NCI-H2196 treated with DMSO at 0.1 percent for 48 hours (cell line): ENCODE data around the gene NUP153.
"Not testable (repeated sequence)": the region's sequence is repeated elsewhere in the genome, so short reads cannot be mapped to it uniquely, and the experiment has no call there.

Experiments used
- DNase-seq: peaks from one replicate; lab custom pipeline; 2025; ENCODE audit not compliant: unreplicated experiment; lab: John Stamatoyannopoulos, UW

Gene NUP153

DNA sequence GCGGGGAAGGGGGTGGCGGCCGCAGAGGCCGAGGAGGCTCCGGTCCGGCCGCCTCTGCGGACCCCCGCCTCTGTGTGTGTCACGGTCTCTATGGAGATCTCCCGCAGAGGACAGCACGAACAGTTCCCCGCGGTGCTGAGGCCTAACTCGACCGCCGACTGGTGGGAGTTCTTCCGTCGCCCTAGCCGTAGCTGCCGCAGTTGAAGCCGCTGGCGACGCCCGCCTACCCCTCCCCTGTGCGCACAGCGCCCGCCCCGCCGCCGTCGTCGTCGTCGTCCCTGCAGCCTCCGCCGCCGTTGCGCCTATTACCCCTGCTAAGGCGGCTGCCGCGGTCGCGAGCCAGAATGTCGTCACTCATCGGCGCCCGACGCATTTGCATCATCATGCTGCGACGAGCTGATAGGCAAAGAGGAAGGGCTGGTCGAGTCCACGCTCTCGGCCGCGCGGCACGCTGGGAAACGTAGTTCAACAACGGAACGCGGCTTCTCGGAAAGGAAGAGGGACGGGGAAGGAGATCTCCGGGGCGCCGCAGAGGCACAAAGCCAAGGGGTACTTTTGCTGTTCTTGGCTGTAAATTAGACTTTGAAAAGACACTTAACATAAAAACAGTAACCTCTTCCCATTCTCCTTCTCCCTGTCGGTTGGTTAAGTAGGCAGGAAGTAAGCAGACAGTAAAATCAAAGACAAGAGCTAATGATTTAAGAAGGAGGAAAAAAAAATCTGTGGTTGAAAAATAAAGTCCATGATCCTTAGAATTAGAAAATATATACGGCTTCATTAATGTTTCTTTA lies at the start of gene NUP153:
Gene NUP153, minus strand, starts transcription at position 346 of the 791 bp plus-strand sequence. CDS start 538 bp downstream, outside the sequence.
- DNase-seq, result peak; percentile 89

DNA sequence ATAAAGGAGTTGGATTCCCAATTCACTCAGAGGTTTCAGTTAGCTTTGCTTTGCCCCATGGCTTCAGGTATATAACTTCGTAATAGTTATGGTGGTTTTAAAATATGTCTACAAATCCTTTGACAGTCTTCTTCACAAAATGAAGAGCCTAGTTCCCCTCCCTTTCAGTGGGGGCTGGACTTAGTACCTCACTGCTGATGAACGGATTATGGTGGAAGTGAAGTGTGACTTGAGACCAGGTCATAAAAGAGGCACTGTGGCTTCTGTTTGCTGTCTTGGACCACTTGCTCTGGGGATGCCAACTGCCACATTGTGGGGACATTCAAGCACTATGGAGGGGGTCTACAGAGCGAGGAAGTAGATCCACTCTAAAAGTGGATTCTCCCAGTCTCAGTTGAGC lies 47.5 kb upstream of the NUP153 start:
- DNase-seq, result no peak

DNA sequence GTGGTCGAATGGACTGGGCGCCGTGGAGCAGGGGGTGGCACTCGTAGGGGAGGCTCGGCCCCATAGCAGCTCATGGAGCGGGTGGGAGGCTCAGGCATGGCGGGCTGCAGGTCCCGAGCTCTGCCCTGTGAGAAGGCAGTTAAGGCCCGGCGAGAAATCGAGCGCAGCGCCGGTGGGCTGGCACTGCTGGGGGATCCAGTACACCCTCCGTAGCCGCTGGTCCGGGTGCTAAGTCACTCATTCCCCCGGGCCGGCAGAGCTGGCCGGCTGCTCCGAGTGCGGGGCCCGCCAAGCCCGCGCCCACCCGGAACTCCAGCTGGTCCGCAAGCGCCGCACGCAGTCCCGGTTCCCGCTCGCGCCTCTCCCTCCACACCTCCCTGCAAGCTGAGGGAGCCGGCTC lies 38.6 kb upstream of the NUP153 start:
- DNase-seq, result not testable (repeated sequence)

DNA sequence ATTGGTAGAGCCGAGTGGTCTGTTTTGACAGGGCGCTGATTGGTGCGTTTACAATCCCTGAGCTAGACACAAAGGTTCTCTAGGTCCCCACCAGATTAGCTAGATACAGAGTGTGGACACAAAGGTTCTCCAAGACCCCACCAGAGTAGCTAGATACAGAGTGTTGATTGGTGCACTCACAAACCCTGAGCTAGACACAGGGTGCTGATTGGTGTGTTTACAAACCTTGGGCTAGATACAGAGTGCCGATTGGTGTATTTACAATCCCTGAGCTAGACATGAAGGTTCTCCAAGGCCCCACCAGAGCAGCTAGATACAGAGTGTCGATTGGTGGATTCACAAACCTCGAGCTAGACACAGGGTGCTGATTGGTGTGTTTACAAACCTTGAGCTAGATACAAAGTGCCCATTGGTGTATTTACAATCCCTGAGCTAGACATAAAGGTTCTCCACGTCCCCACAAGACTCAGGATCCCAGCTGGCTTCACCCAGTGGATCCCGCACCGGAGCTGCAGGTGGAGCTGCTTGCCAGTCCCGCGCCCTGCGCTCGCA lies 38.1 kb upstream of the NUP153 start:
- DNase-seq, result not testable (repeated sequence)

DNA sequence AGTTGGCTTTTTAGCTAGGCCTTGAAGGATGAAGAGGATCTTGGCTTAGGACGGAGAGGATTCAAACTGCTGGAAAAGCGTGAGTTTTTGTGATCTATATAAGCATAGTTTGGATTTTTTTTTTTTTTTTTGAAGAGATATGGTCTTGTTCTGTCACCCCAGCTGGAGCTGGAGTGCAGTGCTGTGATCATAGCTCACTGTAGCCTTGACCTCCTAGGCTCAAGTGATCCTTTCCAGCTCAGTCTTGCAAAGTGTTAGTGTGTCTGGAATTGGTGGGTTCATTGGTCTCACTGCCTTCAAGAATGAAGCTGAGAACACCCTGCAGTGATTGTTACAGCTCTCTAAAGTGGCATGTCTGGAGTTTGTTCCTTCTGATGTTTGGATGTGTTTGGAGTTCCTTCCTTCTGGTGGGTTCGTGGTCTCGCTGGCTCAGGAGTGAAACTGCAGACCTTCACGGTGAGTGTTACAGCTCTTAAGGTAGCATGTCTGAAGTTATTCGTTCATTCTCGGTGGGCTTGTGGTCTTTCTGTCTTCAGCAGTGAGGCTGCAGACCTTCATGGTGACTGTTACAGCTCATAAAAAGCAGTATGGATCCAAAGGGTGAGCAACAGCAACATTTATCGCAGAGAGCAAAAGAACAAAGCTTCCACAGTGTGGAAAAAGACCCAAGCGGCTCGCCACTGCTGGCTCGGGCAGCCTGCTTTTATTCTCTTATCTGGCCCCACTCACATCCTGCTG lies 37.5 kb upstream of the NUP153 start:
- no peak for DNase-seq

DNA sequence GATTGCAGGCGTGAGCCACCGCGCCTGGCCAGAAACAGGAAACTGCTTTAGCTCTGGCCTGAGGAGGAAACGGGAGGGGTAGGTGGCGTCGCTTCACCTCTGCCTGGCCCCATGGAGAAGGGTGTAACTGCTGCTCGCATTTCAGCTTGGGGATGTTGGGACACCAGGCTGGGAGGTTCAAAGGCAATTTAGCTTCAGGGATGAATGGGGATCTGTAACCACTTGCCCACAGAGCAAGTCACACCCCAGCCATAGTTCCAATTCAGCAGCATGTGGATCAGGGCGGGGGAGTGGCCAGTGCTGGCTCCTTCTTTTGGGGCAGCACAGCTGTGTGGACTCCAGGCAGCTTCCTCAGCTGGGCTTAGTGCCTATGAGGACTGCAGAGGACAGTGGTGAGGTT lies 34.8 kb upstream of the NUP153 start:
- no peak for DNase-seq

DNA sequence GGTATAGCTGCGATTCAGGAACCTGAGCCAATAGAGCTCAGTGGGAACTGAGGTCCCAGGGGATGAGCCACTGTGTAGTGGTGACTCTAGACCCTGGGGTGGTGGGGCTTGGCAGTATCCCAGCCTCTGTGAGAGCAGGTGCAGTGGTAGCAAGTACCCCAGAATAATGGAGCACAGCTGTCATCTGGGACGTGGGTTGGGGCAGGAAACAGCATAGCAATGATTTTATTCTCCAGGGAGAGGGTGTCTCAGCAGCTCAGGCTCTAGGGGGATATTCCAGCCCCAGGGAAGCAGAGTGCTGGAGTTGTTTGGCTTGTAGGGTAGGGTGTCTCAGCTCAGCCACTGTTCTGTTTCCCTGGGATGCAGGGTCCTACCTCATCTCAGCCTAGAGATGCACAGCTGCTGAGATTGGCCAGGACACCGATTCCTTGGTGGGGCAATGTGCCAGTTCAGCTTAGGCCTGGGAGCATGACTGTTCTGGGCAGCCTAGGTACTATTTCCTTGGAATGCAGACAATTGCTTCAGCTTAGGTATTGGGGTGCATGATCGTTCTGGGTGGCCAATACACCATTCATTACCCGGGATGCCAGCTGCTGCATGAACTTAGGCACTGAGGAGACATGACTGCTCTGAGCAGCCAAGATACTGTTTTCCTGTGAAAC lies 34.0 kb upstream of the NUP153 start:
- no peak for DNase-seq

DNA sequence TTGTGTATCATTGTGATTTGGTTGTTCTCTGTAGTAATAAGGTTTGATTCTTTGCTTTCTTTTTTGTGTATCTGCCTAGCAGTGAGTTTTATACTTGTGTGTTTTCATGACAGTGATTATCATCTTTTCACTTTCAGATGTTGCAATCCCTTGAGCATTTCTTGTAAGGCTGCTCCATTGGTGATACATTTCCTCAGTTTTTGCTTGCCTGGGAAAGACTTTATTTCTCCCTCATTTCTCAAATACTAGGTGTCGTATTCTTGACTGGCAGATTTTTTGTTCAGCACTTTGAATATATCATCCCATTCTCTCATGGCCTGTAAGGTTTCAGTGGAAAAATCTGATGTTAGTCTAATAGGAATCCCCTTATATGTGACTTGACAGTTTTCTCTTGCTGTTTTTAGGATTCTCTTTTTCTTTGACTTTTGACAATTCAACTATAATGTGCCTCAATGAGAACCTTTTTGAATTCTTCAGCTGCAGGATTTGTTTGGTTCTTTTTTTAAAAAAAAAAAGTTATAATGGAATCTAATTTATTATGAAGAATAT lies 31.1 kb upstream of the NUP153 start:
- DNase-seq, result no peak

DNA sequence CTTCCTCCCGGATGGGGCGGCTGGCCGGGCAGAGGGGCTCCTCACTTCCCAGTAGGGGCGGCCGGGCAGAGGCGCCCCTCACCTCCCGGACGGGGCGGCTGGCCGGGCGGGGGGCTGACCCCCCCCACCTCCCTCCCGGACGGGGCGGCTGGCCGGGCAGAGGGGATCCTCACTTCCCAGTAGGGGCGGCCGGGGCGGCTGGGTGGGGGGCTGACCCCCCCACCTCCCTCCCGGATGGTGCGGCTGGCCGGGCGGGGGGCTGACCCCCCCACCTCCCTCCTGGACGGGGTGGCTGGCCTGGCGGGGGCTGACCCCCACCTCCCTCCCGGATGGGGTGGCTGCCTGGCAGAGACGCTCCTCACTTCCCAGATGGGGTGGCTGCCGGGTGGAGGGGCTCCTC lies 28.6 kb upstream of the NUP153 start:
- not testable (repeated sequence) for DNase-seq

DNA sequence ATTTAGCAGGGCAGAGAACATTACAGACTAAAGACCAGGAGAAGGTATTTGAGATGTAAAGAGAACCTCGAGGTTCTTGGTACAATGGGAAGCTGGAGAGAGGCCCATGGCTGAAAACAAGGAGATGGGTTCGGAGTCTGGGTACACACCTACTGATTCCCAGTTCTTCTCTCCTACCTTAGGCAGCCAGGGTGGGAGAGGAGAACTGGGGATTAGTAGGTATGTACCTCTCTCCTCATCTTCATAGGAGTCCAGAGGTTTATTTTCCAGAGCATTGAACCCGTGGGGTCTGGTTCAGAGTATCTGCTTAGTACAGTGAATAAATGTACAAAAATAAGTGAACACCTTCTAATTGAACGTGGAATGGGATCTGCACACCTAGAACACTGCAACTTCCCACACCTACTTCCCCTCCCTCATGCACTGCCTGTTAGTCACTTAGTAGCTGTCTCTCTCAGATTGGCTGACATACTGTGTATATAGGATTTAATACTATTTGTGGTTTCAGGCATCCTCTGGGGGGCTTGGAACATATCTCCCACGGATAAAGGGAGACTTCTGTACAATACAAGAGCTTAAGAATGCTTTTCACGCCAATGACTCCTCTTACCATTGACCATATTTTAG lies 23.5 kb upstream of the NUP153 start:
- no peak for DNase-seq

DNA sequence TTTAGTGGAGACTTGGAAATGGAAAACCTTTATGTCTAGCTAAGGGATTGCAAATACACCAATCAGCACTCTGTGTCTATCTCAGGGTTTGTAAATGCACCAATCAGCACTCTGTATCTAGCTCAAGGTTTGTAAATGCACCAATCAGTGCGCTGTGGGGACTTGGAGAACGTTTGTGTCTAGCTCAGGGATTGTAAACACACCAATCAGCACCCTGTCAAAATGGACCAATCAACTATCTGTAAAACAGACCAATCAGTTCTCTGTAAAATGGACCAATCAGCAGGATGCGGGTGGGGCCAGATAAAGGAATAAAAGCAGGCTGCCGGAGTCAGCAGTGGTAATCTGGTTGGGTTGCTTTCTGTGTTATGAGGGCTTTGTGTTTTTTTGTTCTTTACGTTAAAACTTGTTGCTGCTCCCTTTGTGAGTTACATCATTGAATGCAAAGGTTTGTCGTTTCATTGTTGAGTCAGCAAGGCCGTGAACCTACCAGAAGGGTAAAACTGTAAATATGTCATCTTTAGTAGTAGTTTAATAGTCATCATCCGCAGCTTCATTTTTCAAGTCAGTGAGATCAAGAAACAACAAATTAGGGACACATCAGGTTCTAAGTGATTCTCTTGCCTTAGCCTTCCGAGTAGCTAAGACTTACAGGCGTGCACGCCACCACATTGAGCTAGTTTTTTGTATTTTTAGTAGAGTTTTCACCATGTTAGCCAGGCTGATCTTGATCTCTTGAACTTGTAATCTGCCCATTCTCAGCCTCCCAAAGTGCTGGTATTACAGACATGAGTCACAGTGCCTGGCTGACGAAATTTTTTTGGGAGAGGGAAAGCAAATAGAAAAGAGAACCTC lies 22.7 kb upstream of the NUP153 start:
- no peak for DNase-seq

DNA sequence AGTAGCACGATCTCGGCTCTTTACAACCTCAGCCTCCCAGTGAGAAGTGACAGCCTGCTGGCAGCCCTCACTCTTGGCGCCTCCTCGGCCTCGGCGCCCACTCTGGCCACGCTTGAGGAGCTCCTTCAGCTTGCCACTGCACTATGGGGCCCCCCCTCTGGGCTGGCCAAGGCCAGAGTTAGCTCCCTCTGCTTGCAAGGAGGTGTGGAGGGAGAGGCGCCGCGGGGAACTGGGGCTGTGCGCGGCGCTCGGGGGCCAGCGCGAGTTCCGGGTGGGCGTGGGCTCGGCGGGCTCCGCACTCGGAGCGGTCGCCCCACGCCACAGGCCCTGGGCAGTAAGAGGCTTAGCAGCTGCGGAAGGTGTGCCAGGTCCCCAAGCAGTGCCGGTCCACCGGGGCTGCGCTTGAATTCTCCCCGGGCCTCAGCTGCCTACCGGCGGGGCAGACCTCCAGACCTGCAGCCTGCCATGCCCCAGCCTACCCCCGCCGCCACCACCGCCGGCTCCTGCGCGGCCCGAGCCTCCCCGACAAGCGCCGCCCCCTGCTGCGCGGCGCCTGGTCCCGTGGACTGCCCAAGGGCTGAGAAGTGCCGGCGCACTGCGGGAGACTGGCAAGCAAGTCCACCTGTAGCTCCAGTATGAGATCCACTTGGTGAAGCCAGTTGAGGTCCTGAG lies 22.0 kb upstream of the NUP153 start:
- no peak for DNase-seq

DNA sequence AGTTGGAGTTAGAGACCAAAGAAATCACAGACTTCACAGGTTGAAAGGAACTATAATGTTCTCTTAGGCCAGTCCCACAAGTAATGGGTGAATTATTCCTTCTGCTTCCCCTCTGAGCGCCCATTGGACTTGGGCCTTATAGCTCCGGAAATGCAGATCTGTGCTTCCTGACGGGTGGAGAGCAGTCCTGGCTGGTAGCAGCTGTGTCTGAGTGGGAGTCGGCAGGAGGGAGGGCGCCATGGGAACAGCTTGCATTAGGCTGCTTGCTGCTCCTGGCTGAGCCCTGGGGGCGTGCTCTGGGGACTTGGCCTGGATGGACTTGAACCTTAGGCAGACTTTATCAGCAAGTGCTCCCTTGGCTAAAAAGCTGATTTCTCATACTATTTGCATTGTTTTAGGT lies 18.4 kb upstream of the NUP153 start:
- DNase-seq, result no peak

DNA sequence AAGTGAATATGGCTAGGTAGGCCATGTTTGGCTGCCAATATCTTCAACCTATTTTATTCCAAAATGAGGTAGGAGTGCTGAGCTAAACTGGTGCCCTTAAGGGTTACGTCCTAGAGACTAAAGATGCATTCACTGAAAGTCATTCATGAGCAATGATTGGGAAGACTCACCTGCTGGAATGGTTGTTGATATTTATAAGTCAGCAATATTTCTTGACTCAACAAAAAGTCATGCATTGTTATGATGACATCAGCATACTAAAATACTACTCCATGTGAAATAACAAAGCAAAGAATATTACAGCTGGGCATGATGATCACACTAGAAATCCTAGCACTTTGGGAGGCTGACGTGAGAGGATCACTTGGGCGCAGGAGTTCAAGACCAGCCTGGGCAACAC lies 17.6 kb upstream of the NUP153 start:
- DNase-seq, result no peak

DNA sequence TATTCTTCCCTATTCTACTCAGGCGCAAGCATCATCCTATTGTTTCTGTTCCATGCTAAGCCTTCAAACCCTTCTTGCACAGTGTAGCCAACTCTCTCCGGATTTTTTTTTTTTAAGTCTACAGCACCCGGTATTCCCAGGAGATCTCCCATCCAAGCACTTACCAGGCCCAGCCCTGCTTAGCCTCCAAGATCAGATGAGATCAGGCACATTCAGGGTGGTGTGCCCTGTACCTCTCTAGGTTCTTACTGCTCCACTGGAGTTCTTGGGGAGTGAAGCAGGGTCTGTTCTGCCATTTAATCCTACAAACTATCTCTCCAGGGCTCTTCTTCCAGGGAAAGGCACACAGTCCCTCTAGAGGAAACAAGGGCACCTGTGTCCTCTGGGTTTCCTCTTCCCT lies 14.9 kb upstream of the NUP153 start:
- DNase-seq, result no peak

DNA sequence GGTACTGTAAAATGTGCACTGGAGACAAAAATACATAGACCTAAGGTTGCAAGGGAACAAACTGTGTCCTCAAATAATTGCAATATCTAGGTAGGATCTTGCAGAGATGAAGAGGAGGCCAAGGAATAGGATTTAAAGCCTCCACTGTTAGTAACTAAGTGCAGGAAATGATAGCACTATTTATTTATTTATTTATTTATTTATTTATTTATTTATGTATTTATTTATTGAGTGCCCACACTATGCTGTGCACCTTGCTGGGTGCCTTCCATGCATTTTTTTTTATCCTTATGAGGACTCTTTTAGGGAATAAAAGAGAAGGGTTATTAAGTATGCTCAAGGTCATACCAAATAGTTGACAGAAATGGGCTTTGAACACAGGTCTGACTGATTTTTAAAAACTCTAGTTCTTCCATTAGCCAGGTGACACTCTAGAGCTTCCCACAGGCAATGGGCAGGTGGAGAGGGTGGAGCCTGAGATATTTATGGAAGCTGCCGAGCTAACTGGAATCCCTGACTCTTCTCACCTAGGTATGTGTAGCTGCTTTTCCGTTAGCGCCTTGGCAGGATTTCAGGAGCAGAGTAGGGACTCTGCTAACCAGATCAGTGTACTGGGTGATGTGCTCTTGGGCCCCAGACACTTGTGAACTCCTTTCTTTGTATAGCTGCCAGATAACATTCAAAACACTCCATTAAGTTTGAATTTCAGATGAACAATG lies 12.8 kb upstream of the NUP153 start:
- peak; percentile 16 for DNase-seq

DNA sequence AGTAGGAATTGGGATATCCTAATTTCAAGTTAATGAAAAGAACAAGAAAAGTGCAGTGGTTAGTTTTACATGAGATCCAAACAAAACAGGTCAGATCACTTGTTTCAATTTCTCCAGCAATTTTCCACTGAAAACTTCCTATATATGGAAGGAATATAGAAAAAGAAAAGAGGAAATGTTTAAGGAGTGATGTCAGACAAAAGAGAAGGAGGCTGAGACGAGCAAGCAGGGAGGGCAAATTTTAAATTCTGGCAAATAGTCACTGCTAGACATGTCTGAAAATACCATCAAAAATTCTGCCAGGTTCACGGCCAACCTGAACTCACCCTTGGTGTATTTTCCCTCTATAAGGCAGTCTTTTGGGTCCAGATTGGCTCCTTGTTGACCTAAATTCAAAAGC lies 9.5 kb upstream of the NUP153 start:
- no peak for DNase-seq

DNA sequence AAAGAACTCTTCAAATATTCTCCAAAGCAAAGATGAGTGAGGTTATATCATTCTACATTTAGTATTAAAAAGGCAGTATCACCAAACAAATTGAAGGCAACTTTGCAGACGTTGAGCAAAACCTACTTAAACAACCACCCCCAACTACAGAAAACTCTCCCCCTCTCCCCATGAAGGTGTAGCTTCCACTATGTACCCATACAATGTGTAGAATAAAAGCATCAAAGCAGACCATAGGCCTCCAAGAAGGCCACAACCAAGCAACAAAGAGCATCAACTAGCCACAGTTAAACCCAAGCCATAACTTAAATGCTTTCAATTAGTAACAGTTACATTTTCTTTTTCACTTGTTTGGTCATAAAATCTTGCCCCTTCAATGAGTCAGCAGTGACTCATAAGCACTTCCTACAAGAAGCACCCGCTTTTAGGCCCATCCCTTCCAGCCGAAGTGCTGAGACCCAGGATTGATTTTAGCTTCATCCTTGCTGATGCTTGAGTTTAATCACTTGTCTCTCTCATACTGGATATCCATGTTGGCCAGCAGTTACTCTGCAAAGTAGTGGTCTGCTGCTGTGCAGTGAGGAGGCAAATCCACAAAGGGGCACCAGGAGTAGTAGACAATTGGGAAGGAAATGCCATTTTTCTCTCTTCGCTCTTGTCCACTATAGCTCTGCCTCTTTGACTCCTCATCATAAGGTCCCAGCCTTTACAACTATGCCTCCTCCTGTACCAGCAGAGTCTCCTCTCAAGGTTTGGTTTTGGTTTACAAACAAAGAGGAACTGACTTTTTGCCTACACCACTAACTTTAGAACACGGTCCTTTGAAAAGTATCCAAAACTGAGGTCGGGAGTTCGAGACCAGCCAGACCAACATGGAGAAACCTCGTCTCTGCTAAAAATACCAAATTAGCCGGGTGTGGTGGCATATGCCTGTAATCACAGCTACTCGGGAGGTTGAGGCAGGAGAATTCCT lies 8.4 kb upstream of the NUP153 start:
- DNase-seq, result no peak
